ENCODE results near the gene NOX3. TPM values are rescaled to one million over a fixed set of nuclear protein-coding genes. Genes with fewer than 3 reads are reported as not detected.

The NOX3 gene
- total and polyA plus RNA-seq, 9 of the 15 experiments (the other 6 are each of a cell fraction or from before 2014, with no cell fraction given): not detected

DNA sequence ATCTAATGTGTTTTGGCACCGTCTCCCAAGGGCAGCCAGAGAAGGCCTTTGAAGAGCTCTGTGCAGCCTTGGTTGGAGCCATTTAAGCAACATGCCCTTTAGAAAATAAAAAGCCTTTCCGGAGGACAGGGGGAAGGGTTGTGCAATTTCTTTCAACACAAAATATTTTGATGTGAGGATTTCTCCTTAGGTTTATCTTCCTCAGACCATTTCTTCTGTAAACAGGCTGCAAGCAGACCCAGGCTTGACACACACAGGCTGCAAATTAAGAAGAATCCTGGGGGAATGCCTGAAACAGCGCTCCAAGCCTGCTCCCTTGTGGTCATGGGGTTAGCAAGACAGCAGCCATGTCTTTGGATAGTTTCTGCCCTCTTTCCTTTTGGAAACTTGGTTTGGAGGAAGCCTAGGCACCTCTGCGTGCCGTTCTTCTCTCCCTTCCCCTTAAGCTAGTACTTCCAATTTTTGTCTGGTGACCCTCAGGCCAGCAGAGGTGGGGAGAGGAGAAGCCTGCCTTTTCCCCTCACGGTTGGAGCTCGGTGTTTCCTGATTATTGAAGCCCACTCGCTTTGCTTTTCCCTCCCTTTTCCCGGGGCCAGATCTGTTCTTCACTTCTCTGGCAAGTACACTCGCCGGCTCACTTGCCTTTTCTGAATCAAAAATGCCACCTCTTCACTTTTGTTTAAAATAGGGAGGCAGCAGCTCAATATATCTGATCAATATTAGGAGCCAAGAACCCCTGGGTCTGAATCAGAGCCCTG is 39.6 kb upstream of the NOX3 start (continued):
- TF ChIP-seq, protein P1, sequence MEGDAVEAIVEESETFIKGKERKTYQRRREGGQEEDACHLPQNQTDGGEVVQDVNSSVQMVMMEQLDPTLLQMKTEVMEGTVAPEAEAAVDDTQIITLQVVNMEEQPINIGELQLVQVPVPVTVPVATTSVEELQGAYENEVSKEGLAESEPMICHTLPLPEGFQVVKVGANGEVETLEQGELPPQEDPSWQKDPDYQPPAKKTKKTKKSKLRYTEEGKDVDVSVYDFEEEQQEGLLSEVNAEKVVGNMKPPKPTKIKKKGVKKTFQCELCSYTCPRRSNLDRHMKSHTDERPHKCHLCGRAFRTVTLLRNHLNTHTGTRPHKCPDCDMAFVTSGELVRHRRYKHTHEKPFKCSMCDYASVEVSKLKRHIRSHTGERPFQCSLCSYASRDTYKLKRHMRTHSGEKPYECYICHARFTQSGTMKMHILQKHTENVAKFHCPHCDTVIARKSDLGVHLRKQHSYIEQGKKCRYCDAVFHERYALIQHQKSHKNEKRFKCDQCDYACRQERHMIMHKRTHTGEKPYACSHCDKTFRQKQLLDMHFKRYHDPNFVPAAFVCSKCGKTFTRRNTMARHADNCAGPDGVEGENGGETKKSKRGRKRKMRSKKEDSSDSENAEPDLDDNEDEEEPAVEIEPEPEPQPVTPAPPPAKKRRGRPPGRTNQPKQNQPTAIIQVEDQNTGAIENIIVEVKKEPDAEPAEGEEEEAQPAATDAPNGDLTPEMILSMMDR (IDR thresholded peaks at IDR 0.05 in 2 of 3, conservative IDR thresholded peaks at IDR 0.05 in 1 of 3; ENCODE audit: insufficient read depth in 2 of 3, low read depth in 1 of 3, low read length in 3 of 3): peak in 1 of 3 experiments; percentile 32; a peak in 2 of 6 replicates
- TF ChIP-seq MAFG (tag; conservative IDR thresholded peaks at IDR 0.05) (no peak), FOS (IDR thresholded peaks at IDR 0.05; ENCODE audit: extremely low read depth, insufficient read length) (no peak), POLR2AphosphoS5 (IDR thresholded peaks at IDR 0.05; ENCODE audit: control insufficient read depth, insufficient read depth, low read depth, low read length) (no peak), HNRNPH1 (optimal IDR thresholded peaks at IDR 0.05; ENCODE audit: low read depth, low read length) (no peak), ZNF217 (CRISPR knock-in tag; IDR thresholded peaks at IDR 0.05) (no peak), RAD21 (CRISPR knock-in tag; conservative IDR thresholded peaks at IDR 0.05 in 1 of 2, IDR thresholded peaks at IDR 0.05 in 1 of 2) (peak; percentile 23 to 36; a peak in 3 of 4 replicates)
- TF ChIP-seq, protein P2, sequence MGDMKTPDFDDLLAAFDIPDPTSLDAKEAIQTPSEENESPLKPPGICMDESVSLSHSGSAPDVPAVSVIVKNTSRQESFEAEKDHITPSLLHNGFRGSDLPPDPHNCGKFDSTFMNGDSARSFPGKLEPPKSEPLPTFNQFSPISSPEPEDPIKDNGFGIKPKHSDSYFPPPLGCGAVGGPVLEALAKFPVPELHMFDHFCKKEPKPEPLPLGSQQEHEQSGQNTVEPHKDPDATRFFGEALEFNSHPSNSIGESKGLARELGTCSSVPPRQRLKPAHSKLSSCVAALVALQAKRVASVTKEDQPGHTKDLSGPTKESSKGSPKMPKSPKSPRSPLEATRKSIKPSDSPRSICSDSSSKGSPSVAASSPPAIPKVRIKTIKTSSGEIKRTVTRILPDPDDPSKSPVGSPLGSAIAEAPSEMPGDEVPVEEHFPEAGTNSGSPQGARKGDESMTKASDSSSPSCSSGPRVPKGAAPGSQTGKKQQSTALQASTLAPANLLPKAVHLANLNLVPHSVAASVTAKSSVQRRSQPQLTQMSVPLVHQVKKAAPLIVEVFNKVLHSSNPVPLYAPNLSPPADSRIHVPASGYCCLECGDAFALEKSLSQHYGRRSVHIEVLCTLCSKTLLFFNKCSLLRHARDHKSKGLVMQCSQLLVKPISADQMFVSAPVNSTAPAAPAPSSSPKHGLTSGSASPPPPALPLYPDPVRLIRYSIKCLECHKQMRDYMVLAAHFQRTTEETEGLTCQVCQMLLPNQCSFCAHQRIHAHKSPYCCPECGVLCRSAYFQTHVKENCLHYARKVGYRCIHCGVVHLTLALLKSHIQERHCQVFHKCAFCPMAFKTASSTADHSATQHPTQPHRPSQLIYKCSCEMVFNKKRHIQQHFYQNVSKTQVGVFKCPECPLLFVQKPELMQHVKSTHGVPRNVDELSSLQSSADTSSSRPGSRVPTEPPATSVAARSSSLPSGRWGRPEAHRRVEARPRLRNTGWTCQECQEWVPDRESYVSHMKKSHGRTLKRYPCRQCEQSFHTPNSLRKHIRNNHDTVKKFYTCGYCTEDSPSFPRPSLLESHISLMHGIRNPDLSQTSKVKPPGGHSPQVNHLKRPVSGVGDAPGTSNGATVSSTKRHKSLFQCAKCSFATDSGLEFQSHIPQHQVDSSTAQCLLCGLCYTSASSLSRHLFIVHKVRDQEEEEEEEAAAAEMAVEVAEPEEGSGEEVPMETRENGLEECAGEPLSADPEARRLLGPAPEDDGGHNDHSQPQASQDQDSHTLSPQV (IDR thresholded peaks at IDR 0.05): no peak

Measured in K562 (cell line).